Lung (tissue), 12 donors: ENCODE results near the gene ATG4C. TPM values are rescaled to one million over a fixed set of nuclear protein-coding genes. Genes with fewer than 3 reads are reported as not detected.
A peak's percentile ranks its signal among the peaks of the same experiment; 100 is the strongest.

ENCODE experiments used
- ATAC-seq: fragments of 200-7000 bp; cut with Tn5 transposase; one replicate; pipeline ENCODE4 v1.9.1; 2020; ENCODE audit warnings: moderate number of reproducible peaks; ENCODE audit not compliant: insufficient read depth, low FRiP score
- DNase-seq, 3 donors: peaks; one replicate each; pipeline ENCODE4 v3.0.0-alpha.2; 2013 to 2017
- H3K27ac ChIP-seq, 2 donors: one replicate each; pipeline ENCODE4 v1.5.1; 2013; ENCODE audit warnings: mild to moderate bottlenecking in 2 of 2, moderate library complexity in 2 of 2, control low read depth in 1 of 2, inconsistent platforms in 1 of 2, low read depth in 1 of 2, low read length in 1 of 2
- H3K27me3 ChIP-seq, 3 donors: one replicate each; pipeline ENCODE4 v1.5.1; 2013; ENCODE audit warnings: low read length in 2 of 3; ENCODE audit not compliant: control insufficient read depth in 3 of 3, insufficient read depth in 3 of 3
- H3K36me3 ChIP-seq, 4 donors: one replicate each; pipeline ENCODE4 v1.5.1; 2013; ENCODE audit warnings: low read length in 4 of 4, mild to moderate bottlenecking in 1 of 4, moderate library complexity in 1 of 4; ENCODE audit not compliant: control insufficient read depth in 4 of 4, insufficient read depth in 4 of 4
- H3K4me1 ChIP-seq, 5 donors: one replicate each; pipeline ENCODE4 v1.5.1; 2013; ENCODE audit warnings: low read length in 5 of 5, mild to moderate bottlenecking in 2 of 5, moderate library complexity in 1 of 5; ENCODE audit not compliant: control insufficient read depth in 5 of 5, insufficient read depth in 5 of 5
- H3K4me3 ChIP-seq: one replicate; pipeline ENCODE4 v1.5.1; 2013; ENCODE audit warnings: mild to moderate bottlenecking, control low read depth, moderate library complexity
- H3K9ac ChIP-seq, 2 donors: one replicate each; pipeline ENCODE4 v1.5.1; 2013; ENCODE audit warnings: low read length in 2 of 2, control low read depth in 1 of 2; ENCODE audit not compliant: insufficient read depth in 1 of 2
- H3K9me3 ChIP-seq, 4 donors: one replicate each; pipeline ENCODE4 v1.5.1; 2013; ENCODE audit warnings: low read length in 3 of 4, mild to moderate bottlenecking in 1 of 4, moderate library complexity in 1 of 4; ENCODE audit not compliant: control insufficient read depth in 4 of 4, insufficient read depth in 3 of 4
- CTCF ChIP-seq: IDR thresholded peaks from 2 replicates; pipeline ENCODE4 v1.5.1; 2012; ENCODE audit warnings: mild to moderate bottlenecking; ENCODE audit errors: control extremely low read depth, extremely low read depth
- polyA plus RNA-seq, 2 donors: library from polyadenylated mRNA; stranded (reverse); fragments of 200-250 nt; gene quantifications; one replicate each; pipeline ENCODE4 v1.2.1, GENCODE V29; 2013
- total RNA-seq, 2 donors: library from RNA; depleted of rRNA in 1 of 2; stranded (reverse); fragments of >200 nt in 1 of 2; gene quantifications; one replicate each; pipeline ENCODE4 v1.2.1, GENCODE V29; 2014 to 2021
- donor health status: control.
- donor health status: control.
- donor health status: Bipolar disorder and iron deficiency.
- donor health status: healthy.
- donor health status: DM: yes; HTN: yes; CAD: no.

ATG4C gene
- total and polyA plus RNA-seq, 4 donors, result 3.9 to 12.9 (median 7.3) TPM

- H3K9ac ChIP-seq, result no peak overlapping the region
- no peak for ATAC-seq
- DNase-seq, result peak in 1 of 3 donors; percentile 11
- peak; percentile 6 for TF ChIP-seq CTCF
- no peak overlapping the region for H3K4me3 ChIP-seq
- H3K9me3 ChIP-seq, result peaks cover 0 to 3% (median 0%) of the 10 kb centered on the region in 4 donors
- H3K36me3 ChIP-seq, result no peaks in the 10 kb centered on the region
- H3K4me1 ChIP-seq, result no peaks in the 10 kb centered on the region
- peaks cover 0 to 4% (median 2%) of the 10 kb centered on the region in 3 donors for H3K27me3 ChIP-seq
- H3K27ac ChIP-seq, result no peak overlapping the region
Measured at GRCh38 chr1:62912028-62912638, 128.2 kb downstream of the ATG4C start.

Other genes with a start within 250 kb of the ATG4C start
- gene ANGPTL3, start 186.6 kb upstream of the ATG4C start, total RNA-seq, result under 1 TPM in 1 of 2 donors, not detected in 1; 0.06 TPM
- gene ANGPTL3, start 186.6 kb upstream of the ATG4C start, polyA plus RNA-seq, result not detected
- 100 to 1,000 TPM in 1 of 2 donors, 10 to 100 TPM in 1; 33.4 to 111 TPM for gene DOCK7, start 95.7 kb upstream of the ATG4C start, total RNA-seq
- gene DOCK7, start 95.7 kb upstream of the ATG4C start, polyA plus RNA-seq, result 1 to 10 TPM; 3.4 to 7.0 TPM